ENCODE results near the gene CERCAM.

Gene CERCAM

GRCh38 chr9:128428644-128429512, 8.2 kb downstream of the CERCAM start:
- no peak for TF ChIP-seq CTCF (IDR thresholded peaks at IDR 0.05; ENCODE audit: borderline replicate concordance, insufficient read depth, low read depth, low read length)

GRCh38 chr9:128429513-128430086, 8.9 kb downstream of the CERCAM start:
- TF ChIP-seq CTCF (IDR thresholded peaks at IDR 0.05; ENCODE audit: borderline replicate concordance, insufficient read depth, low read depth, low read length): no peak
- H3K4me3 ChIP-seq (ENCODE audit: low read depth, low read length): no peak overlapping the region

More at GRCh38 chr9:128428644-128429512, 8.2 kb downstream of the CERCAM start:
- H3K4me3 ChIP-seq (ENCODE audit: low read depth, low read length): no peak overlapping the region

GRCh38 chr9:128431207-128431606, 10.6 kb downstream of the CERCAM start:
- TF ChIP-seq CTCF (IDR thresholded peaks at IDR 0.05; ENCODE audit: borderline replicate concordance, insufficient read depth, low read depth, low read length): no peak
- no peak overlapping the region for H3K4me3 ChIP-seq (ENCODE audit: low read depth, low read length)

- no peak overlapping the region for H3K4me3 ChIP-seq (ENCODE audit: low read depth, low read length)
- no peak for TF ChIP-seq CTCF (IDR thresholded peaks at IDR 0.05; ENCODE audit: borderline replicate concordance, insufficient read depth, low read depth, low read length)
Observed at GRCh38 chr9:128434340-128434739, 13.7 kb downstream of the CERCAM start.

DNA sequence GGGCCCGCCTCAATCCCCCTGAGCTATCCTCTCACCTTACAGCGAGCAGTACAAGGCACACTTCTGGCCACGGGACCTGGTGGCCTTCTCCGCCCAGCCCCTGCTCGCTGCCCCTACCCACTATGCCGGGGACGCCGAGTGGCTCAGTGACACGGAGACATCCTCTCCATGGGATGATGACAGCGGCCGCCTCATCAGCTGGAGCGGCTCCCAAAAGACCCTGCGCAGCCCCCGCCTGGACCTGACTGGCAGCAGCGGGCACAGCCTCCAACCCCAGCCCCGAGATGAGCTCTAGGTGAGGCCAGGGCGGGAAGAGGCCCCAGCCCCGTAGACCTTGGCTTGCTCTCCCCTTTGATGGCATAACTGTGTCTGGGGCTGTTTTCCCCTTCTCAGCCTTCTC, 15.0 kb downstream of the CERCAM start:
- no peak overlapping the region for H3K4me3 ChIP-seq (ENCODE audit: low read depth, low read length)
- no peak for TF ChIP-seq CTCF (IDR thresholded peaks at IDR 0.05; ENCODE audit: borderline replicate concordance, insufficient read depth, low read depth, low read length)

- TF ChIP-seq CTCF (IDR thresholded peaks at IDR 0.05; ENCODE audit: borderline replicate concordance, insufficient read depth, low read depth, low read length): peak; percentile 98
- H3K4me3 ChIP-seq (ENCODE audit: low read depth, low read length): no peak overlapping the region
Observed at GRCh38 chr9:128438343-128439109, 17.9 kb downstream of the CERCAM start.
